NCI-H748 (cell line): ENCODE results near the gene LOXL4.
A peak's percentile ranks its signal among the peaks of the same experiment; 100 is the strongest.

Experiments
- DNase-seq: peaks from one replicate; lab custom pipeline; 2025; ENCODE audit not compliant: unreplicated experiment; lab: John Stamatoyannopoulos, UW

LOXL4 gene

DNA sequence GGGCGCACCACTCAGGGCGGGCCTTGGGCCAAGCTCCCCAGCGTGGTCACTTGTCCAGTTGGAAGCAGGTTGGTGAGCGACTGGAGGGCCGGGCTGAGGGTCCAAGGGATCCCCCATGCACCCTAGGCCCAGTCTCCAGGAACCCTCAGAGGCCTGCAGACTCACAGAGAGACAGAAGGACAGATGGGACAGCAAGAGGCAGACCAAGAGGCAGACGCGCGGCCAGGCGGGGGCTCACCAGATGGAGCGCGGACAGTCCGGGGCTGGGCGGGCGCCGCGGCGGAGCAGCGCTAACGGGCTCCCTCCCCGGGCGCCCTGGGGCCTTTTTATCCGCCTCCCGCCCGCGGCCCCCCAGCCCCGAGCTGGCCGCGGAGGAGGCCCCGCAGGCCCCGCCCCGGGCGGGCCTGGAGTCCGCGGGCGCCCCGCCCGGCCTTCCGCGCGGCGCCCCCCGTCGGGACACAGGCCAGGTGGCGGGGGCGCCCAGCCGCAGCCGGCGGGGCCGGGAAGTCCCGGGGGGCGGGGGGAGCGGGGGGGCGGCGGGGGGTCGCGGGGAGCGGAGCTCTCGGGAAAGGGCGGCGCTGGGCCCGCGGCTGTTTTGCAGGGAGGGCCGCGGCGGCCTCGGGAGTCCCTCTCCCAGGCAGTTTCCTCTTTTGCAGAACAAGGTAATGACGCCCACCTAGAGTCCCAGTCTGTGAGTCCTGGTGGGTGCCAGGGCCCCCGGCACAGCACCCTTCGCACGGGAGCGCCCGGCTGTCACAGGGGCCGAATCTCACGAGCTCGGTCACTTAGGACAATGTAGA, at the start of gene LOXL4:
TSS of gene LOXL4 (minus strand) at position 301 of the 800 bp plus-strand sequence. CDS start 5,175 bp downstream, outside the sequence.
- peak; percentile 20 for DNase-seq

DNA sequence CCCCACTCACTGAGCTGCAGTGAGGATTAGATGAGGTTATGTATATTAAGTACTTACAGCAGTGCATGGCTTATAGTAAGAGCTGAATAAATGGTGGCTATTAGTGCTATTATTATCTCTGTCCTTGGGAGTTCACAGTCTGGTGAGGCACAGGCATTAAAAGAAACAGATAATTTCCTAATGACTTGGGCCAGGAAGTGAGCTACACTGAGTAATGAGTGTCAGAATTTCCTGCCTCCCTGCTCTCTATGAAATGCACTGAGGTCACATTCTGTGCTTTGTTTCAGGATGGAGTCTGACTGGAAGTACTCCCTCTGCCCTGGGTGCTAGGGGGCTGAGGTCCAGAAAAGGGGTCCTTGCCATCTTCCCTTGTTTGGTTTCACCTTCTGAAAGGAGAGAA, 48.7 kb upstream of the LOXL4 start:
- DNase-seq, result no peak

DNA sequence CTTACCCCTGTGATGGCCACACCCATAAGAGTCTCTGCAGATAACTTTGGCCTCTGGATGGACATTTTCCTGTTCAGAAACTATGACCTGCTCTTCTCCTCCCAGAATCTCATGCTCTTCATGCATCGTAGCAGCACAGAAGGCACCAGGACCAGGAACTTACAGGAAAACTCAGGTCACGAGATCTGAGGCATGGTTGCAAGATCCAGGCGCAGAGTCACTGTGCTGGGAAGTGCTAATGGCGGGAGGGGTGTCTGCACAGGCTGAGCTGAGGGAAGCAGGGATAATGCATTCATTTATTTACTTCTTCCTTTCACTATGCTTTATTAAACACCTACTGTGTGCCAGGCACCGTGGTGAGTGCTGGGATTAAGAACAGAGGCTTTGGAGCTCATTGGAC, 48.2 kb upstream of the LOXL4 start:
- no peak for DNase-seq

DNA sequence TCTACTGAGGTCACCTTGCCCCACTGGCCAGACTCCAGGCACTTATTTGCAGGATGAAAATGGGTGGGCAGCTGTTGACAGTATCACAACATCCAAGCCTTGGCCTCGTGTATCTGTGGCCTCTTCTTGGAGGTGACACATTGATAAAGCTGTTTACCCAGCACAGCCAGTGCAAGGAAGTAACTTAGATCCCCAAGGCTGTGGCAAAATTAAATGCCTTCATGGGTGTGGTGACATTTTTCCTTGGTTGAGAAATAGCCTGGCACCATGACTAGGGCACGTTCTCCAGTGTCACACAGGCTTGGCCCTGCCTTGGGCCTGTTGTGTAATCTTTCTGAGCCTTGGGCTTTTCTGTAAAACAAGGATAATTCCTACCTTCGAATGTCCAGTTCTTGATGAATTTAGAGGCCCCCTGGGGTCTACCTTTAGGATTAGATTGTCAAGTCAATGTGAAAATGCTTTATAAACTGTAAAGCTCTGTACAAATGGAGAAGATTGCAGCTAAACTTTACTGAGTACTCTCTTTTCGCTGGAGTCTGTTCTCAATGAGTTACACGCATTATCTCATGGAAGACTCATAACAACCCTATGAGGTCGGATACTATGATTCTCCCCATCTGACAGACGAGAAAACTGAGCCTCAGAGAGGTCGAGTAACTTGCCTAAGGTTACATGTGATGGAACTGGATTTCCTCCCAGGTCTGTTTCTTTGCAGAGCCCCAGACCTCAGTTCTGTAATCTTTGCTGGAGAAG, 46.7 kb upstream of the LOXL4 start:
- no peak for DNase-seq

DNA sequence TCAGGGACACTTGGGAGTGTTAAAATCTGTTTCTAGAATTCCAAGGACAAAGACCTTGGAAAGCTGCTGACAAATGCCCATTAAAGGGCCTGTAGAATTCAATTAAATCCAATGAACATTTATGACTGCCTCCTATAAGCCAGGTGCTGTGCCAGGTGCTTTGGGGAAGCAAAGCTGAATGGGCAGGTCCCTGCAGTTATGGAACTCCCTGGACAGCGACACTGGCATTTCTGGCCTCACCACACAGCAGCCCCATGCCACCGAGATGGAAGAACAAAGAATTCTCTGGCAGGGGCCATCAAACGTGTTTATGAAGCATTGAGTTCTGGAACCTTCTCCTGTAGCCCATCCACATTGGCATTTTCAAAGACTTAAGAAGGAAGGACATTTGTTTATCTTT, 45.6 kb upstream of the LOXL4 start:
- no peak for DNase-seq

DNA sequence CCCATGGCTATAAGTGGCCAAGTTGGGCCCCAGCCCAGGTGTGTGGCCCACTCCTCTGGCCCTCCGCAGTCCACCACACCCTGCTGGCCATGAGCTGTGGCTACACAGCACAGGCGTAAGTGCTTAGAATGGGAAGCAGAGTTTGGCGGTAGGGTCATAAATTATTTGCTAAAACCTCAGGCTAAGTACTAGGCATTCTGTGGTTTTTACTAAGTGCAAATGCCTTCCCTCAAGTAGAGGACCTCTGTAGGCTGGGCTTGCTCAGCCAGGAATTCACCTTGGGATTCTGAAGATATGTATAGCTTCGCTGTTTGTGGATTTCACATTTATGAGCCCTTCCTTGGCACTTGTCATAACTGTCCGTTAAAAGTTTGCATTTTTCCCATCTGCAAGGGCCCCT, 44.8 kb upstream of the LOXL4 start:
- no peak for DNase-seq

DNA sequence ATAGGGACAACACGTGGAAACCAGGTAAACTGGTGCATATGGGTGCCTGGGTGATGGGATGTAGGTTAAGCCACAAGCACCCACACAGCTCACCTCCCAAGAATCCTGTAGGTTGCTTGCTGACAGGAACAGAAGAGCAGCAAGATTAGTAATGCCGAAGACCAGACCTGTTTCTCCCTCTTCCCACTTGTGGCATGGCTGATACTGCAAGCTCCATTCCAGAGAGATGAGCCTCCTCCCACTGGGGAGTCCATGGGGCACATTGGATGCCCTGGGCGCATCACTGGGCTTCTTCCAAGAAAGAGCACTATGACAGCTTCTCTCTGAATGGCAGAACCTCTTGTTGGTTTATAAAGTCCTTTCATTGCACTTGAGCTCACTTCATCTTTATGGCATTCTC, 44.4 kb upstream of the LOXL4 start:
- DNase-seq, result no peak

DNA sequence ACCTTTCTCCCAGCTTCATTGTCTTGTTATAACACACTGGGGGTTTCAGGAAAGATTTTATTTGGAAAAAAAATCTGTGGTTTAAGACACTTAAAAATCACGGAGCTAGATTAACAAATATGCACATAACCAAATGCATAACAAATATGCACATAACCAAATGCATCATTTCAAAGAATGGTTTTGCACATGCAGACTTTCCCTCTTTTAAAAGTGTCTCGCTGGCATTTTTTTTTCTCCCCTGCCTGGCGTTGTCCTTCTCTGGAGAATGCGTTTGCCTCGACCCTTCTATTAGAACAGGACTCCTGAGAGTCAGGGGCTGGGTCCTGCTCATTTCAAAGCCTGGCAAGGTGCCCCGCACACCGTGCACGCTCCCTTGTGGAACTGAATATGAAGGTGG, 42.7 kb upstream of the LOXL4 start:
- DNase-seq, result no peak

DNA sequence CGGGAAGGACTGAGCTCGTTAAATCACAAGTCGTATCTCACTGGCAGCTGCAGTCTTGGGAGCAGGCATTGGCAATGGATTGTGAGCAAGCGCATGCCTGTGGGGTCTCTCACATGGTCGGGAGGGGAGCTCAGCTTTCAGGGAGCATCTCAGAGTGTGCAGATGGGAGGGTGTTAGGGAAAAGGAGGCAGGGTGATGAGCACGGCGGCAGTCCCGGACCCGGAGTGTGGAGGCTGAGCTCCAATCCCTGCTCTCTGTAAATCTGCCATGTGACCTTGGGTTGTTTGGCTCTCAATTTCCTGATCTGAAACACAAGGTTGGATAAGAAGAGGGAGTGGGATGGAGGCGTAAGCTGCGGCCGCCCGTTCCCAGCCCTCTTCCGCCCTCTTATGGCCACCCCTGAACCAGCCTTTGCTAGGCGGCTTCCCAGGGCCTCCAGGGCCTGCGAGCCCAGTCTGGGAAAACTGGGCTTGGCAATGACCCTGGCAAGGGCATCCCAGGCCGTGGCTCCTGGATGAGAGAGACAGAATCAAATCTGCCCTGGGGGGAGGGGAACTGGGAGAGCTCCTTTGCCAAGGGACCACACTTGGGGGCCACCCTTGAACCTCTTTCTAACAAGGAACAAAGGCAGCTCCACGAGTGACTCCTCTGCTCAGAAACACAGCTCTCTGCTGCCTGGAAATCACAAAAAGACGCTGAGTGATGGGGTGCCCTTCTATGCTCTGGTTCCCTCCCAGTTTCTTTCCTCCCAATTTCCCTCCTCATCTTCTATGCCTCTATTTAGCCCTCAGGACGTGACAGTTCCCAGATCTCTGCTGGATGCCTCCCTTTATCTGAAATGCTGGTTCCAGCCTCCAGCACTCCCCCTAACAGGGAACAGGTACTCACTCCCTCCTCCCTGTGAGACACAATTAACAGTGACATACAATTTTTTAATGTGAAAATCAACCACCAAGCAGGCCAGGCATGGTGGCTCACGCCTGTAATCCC, 41.7 kb upstream of the LOXL4 start:
- DNase-seq, result peak; percentile 66

DNA sequence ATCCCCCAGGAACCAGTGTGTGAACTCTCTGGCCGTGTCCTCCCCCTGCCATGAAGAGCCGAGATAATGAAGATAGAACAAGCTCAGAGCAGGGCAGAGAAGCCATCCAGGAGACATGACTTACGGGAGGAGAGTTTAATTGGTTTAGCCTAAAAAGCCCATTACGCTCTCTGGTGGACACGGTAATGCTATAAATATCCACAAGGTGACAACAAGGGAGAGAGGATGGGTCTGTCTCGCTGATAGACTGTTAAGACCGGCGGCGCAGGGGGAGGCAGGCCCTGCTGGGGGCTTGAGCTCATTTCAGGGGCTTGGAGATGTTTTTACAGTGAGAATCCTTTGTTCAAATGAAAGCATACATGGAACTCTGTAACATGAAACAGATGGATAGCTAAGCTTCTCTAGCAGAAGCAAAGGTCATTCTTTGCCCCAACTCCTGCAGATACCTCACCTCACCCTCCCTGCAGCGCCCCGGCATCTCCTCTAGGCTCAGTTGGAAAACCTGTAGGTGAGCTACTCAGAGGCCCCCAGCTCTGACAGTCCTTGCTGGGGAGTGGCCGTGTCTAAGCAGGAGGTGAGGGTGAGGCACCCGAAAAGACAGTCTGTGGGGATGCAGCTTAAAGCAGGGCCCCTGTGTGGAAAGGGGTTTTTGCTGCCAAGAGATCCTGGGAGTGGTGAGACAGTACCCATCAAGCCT, 40.8 kb upstream of the LOXL4 start:
- no peak for DNase-seq

DNA sequence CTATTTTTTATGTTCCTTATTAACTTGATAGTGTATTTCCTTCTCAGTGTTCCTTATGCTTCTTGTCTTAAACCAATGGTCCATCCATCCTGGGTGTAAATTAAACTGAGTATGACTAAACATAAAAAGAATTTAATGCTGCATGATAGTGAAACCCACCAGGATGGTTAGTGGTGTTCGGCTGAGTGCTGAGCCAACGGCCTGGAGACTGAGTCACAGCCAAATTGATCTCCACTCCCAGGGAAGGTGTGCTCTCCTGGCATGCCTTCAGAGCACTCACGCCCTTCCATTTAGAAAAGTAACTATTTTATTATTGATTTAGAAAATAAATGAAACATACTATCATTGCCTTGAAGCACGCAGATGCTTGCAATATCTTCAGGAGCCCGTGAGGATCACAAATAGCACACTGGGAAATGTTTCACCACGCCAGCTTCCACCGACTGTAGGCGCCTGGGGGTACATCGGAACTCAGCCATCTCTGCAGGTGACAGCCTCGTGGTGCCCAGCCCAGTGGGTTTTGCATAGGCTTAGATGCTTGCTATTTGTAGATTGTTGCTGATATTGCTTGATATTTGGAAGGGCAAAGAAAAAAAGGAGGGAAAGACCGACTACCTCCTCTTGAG, 40.0 kb upstream of the LOXL4 start:
- no peak for DNase-seq

DNA sequence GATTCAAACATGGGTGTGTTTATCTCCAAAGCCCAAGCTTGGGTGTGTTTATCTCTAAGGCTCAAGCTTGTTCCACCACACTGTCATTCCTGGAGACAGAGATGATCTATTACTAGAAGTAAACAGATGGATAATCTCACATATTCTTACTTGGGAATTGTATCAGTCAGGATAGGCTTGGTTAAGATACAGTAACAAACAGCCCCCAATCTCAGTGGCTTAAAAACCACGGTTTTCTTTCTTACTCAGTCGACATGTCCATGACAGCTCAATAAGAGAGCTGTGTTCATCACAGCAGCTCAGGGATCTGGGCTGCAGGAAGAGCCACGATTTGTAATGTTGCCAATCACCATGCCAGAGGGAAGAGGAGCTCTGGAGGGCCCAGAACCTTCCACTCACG, 38.5 kb upstream of the LOXL4 start:
- no peak for DNase-seq

DNA sequence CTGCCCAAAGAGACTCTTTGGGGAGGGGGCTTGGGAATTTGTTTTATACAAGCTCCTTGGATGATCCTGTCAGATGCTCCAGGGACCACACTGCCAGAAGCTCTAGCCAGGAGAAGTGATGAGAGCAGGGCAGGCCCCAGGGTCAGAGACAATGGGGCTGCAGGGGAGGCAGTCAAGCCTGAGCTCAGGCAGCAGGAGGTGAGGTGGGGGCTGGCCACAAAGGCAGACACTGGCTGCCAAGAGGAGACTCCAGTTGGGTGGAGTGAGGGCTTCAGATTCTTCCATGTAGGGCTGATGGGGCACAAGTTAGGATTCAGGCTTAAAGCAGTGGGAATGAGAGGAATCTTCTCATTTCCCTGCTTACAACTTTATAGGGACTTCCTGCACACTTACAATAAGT, 35.6 kb upstream of the LOXL4 start:
- DNase-seq, result no peak

DNA sequence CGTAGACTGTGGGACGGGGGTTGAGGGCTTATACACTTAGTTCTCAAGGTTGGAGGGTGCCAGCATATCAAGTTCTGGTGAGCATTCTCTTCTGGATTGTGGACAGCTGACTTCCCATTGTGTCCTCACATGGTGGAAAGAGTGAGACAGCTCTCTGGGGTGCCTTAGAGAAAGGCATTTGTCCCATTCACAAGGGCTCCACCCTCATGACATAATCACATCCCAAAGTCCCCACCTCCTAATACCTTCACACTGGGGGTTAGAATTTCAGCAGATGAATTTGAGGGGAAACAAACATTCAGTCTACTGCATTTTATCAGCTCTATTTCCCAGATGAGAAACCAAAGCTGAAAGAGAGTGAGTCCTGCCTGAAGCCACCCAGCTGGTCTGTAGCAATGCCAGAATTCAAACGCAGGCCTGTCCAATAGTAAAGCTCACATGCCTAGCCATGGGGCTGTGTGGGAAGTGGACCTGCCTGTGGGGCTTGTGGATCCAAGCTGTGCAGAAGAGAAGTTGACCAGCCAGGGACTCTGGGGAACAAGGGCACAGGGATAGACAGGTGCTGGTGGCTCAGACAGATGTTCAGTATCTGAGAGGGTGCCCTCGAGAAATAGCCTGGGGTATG, 34.9 kb upstream of the LOXL4 start:
- DNase-seq, result no peak

DNA sequence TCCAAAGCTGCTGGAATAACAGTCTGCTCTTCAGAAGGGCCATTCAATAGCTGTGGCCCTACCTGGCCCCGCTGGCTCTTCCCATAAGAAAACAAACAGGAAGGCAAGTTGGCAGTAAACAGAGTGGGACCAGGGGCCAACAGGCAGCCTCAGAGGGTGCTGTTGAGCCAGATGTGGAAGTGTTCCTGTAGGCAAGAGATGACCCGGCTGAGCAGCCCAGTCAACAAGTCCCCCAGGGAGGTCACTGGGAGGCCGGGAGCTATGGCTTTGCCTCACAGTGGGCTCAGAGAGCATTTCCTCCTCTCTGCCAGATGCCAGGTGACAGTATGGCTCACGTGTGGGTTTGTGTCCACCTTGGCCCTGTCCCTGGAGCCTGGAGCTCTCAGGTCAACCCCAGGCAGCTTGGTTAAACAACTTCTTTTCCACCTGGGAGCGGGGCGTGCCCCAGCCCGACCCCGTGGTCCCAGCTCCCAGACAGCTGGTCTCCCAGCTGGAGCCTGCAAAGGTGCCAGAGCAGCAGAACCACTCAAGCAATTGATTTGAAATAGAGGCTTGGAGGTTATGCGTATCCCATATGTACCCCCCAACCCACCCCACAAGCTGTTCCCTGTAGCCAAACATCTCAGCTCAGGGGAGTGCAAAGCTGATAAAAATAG, 33.8 kb upstream of the LOXL4 start:
- DNase-seq, result no peak

DNA sequence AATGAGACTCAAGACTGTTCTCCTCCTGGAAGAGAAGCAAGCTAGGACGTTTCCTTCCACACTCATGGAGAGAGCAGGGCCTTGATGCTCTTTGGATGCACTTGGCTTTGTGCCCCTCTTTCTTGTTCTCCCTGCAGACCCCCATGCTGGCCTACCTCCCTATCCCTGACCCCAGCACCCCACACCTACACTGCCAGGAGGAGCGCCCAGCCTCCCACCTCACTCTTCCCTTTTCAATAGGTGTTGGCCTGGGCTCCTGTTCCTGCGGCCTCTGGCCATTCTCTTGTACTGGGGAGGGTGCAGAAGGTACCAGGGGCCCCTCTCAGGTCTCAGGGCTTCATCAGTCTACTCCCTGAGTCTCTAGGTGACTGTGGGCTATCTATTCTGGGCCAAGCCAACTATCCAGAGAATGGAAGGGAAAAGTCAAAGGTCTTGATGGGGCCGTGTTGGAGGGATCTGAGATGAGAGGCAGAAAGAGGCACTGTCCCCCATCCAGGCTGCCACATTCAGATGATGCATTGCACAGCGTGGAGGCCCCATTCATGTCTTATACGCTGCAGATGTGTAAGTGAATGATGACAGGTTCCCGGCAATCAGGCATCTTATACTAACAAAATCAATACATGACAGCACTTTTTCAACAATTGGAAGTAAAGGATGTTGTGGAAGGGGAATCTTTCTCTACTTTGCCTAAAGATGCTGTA, 32.7 kb upstream of the LOXL4 start:
- DNase-seq, result no peak

DNA sequence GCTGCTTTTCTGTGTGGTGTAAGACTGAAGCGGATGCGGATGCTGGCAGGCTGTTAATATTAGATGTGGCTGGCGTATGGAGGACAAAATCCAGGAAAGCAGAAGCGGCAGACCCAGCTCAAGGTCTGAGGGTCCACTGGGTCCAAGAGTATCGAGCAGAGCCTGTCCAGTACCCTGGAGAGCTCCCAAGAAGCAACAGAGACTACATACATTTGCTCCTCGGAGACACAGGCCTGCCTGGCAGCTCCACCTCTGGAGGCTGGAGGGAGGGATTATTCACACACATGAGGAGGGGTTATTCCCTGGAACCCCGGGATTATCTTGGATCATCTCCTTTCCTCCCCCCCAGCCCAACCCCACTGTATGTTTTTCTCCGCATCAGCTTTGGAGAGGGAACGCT, 31.3 kb upstream of the LOXL4 start:
- DNase-seq, result no peak

DNA sequence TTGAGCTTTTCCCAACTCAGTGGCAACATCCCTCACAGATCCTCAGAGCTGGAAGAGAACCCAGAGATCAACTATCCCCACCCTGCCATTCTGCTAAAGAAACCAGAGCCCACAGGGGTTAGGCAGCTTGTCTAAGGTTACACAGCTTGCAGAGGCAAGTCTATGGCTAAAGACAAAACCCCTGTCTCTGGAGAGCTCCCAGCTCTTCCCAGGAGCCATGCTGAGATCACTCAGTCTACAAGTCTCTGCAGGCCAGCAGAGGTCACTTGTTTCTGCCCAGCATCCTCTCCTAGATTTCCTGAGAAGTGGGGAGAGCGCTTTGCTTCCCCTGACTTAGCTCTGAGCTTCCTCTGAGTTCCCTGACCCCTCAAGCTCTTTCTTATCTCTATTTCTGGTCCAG, 28.5 kb upstream of the LOXL4 start:
- DNase-seq, result no peak

DNA sequence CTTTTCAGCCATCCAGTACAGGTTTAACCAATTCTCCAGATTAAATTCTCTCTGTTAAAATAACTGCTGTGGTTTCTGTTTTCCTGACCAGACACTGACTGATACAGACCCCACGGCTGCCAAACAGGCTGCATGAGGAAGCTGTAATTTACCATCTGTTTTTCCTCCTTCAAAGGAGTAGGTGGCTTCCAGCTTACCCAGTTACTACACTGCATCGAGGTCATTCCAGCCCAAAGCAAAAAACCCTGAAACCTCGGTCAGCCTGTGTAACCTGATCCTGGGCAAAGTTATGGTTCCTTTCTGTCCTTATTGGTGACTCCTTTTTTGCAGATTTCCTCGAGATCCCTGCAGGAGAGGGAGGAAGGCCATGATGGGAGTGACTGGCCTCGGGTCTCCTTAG, 27.9 kb upstream of the LOXL4 start:
- no peak for DNase-seq
